Measurements from ENCODE around the gene DLG2.

GRCh38 chr11:83858694-83859093, 1768.5 kb downstream of the DLG2 start:
- no peak for TF ChIP-seq EP300 (IDR thresholded peaks at IDR 0.05)
- TF ChIP-seq CTCF (IDR thresholded peaks at IDR 0.05): no peak

Data from ovary (tissue), 3 donors.